HCT116 (cell line): ENCODE results near the gene TMEM119.

Source experiments
- EZH2phosphoT487 ChIP-seq: fragments of 200-600 bp; IDR thresholded peaks from 2 replicates; pipeline ENCODE4 v1.6.1; 2018; ENCODE audit warnings: antibody characterized with exemption, borderline replicate concordance
- POLR2A ChIP-seq: IDR thresholded peaks from 2 replicates; pipeline ENCODE4 v1.7.0; 2011; ENCODE audit warnings: borderline replicate concordance; ENCODE audit not compliant: insufficient read depth, insufficient read length; ENCODE audit errors: extremely low read depth
- YY1 ChIP-seq: IDR thresholded peaks from 2 replicates; pipeline ENCODE4 v1.6.1; 2011; ENCODE audit warnings: low read length, low read depth, moderate library complexity, mild to moderate bottlenecking; ENCODE audit not compliant: insufficient replicate concordance; ENCODE audit errors: extremely low read depth
- TF ChIP-seq, protein P1 (sequence below), 3 experiments: fragments of 200-600 bp in 1 of 3; sonication (generic) in 1 of 3; IDR thresholded peaks in 2 of 3; conservative IDR thresholded peaks in 1 of 3; 2 replicates each; pipeline ENCODE4 v1.5.1; 2012 to 2017; ENCODE audit warnings: low read depth in 2 of 3, low read length in 2 of 3, antibody characterized with exemption in 1 of 3, borderline replicate concordance in 1 of 3, control low read depth in 1 of 3, mild to moderate bottlenecking in 1 of 3, mixed read lengths in 1 of 3, mixed run types in 1 of 3, moderate library complexity in 1 of 3; ENCODE audit not compliant: insufficient read depth in 1 of 3
- TF ChIP-seq, protein P2 (sequence below): IDR thresholded peaks from 2 replicates; pipeline ENCODE4 v1.6.1; 2011; ENCODE audit warnings: mild to moderate bottlenecking, low read length, moderate library complexity; ENCODE audit not compliant: insufficient replicate concordance; ENCODE audit errors: extremely low read depth
- TF ChIP-seq, protein P3 (sequence below): IDR thresholded peaks from 2 replicates; pipeline ENCODE4 v1.6.1; 2012

DNA sequence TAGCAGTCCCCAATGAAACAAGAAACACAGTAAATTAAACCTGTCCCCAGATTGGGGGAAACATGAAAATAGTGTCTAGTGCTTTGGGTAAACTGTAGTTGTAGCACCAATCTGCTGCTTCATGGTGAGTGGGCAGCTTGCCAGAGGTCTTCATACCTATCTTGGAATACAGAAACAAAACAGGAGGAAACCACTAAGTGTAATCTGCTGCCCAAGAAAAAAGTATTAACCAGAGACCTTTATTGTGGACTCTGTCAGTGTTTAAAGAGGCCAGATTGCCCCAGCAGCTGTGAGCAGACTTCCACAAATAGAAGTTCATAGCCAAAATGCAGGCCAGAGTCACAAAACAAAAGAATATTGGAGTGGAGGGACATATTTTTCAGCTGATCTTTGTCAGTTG lies 33.2 kb downstream of the TMEM119 start:
- TF ChIP-seq, protein P1, sequence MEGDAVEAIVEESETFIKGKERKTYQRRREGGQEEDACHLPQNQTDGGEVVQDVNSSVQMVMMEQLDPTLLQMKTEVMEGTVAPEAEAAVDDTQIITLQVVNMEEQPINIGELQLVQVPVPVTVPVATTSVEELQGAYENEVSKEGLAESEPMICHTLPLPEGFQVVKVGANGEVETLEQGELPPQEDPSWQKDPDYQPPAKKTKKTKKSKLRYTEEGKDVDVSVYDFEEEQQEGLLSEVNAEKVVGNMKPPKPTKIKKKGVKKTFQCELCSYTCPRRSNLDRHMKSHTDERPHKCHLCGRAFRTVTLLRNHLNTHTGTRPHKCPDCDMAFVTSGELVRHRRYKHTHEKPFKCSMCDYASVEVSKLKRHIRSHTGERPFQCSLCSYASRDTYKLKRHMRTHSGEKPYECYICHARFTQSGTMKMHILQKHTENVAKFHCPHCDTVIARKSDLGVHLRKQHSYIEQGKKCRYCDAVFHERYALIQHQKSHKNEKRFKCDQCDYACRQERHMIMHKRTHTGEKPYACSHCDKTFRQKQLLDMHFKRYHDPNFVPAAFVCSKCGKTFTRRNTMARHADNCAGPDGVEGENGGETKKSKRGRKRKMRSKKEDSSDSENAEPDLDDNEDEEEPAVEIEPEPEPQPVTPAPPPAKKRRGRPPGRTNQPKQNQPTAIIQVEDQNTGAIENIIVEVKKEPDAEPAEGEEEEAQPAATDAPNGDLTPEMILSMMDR (IDR thresholded peaks at IDR 0.05 in 2 of 3, conservative IDR thresholded peaks at IDR 0.05 in 1 of 3; ENCODE audit: borderline replicate concordance in 1 of 3, insufficient read depth in 1 of 3, low read depth in 2 of 3, low read length in 2 of 3): no peak
- TF ChIP-seq EZH2phosphoT487: no peak
- no peak for TF ChIP-seq POLR2A
- no peak for TF ChIP-seq YY1
- TF ChIP-seq, protein P2, sequence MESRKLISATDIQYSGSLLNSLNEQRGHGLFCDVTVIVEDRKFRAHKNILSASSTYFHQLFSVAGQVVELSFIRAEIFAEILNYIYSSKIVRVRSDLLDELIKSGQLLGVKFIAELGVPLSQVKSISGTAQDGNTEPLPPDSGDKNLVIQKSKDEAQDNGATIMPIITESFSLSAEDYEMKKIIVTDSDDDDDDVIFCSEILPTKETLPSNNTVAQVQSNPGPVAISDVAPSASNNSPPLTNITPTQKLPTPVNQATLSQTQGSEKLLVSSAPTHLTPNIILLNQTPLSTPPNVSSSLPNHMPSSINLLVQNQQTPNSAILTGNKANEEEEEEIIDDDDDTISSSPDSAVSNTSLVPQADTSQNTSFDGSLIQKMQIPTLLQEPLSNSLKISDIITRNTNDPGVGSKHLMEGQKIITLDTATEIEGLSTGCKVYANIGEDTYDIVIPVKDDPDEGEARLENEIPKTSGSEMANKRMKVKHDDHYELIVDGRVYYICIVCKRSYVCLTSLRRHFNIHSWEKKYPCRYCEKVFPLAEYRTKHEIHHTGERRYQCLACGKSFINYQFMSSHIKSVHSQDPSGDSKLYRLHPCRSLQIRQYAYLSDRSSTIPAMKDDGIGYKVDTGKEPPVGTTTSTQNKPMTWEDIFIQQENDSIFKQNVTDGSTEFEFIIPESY: no peak
- TF ChIP-seq, protein P3, sequence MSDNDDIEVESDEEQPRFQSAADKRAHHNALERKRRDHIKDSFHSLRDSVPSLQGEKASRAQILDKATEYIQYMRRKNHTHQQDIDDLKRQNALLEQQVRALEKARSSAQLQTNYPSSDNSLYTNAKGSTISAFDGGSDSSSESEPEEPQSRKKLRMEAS: no peak
